Measurements from ENCODE around the gene NECAB3. TPM values are rescaled to one million over a fixed set of nuclear protein-coding genes. Genes with fewer than 3 reads are reported as not detected.
A peak's percentile ranks its signal among the peaks of the same experiment; 100 is the strongest.

Gene NECAB3
- total RNA-seq, 6 experiments from 2014 or later: 13.2 to 21.9 (median 19.2) TPM

GRCh38 chr20:33687993-33688937, 14.0 kb upstream of the NECAB3 start:
- ATAC-seq (no peak), DNase-seq (no peak)
- no peaks in the 10 kb centered on the region for H3K9me3 ChIP-seq
- H3K27me3 ChIP-seq: no peaks in the 10 kb centered on the region
- no peak for TF ChIP-seq POLR2A (IDR thresholded peaks at IDR 0.05)
- no peak for TF ChIP-seq CTCF (IDR thresholded peaks at IDR 0.05)
- H3K36me3 ChIP-seq: no peaks in the 10 kb centered on the region
- WGBS (ENCODE audit: insufficient coverage, low coverage, low lambda C conversion rate, missing lambda C conversion rate): 100% methylated on average over 2 of the region's 3 CpGs
- H3K4me3 ChIP-seq: no peak overlapping the region
- intact Hi-C loops (cut with DNase I): no loop called here
- H3K27ac ChIP-seq: no peak overlapping the region
- H3K4me1 ChIP-seq: peaks cover 0 to 3% (median 0%) of the 10 kb centered on the region in 4 donors

GRCh38 chr20:33687370-33687915, 13.2 kb upstream of the NECAB3 start:
- intact Hi-C loops (cut with DNase I): no loop called here
- H3K27me3 ChIP-seq: no peaks in the 10 kb centered on the region
- DNase-seq (no peak), ATAC-seq (no peak)
- H3K9me3 ChIP-seq: no peaks in the 10 kb centered on the region
- H3K4me3 ChIP-seq: no peak overlapping the region
- TF ChIP-seq POLR2A (IDR thresholded peaks at IDR 0.05) (no peak), CTCF (IDR thresholded peaks at IDR 0.05) (no peak)
- H3K27ac ChIP-seq: no peak overlapping the region
- 75% methylated on average over 7 of the region's 8 CpGs for WGBS (ENCODE audit: insufficient coverage, low coverage, low lambda C conversion rate, missing lambda C conversion rate)
- H3K36me3 ChIP-seq: no peaks in the 10 kb centered on the region
- H3K4me1 ChIP-seq: peaks cover 0 to 3% (median 0%) of the 10 kb centered on the region in 4 donors

GRCh38 chr20:33686984-33687366, 12.7 kb upstream of the NECAB3 start:
- DNase-seq (no peak), ATAC-seq (no peak)
- H3K4me3 ChIP-seq: no peak overlapping the region
- intact Hi-C loops (cut with DNase I): no loop called here
- no peak overlapping the region for H3K27ac ChIP-seq
- WGBS (ENCODE audit: insufficient coverage, low coverage, low lambda C conversion rate, missing lambda C conversion rate): 76% methylated on average over 11 of the region's 14 CpGs
- H3K9me3 ChIP-seq: no peaks in the 10 kb centered on the region
- no peaks in the 10 kb centered on the region for H3K36me3 ChIP-seq
- peaks cover 0 to 3% (median 0%) of the 10 kb centered on the region in 4 donors for H3K4me1 ChIP-seq
- H3K27me3 ChIP-seq: no peaks in the 10 kb centered on the region
- TF ChIP-seq POLR2A (IDR thresholded peaks at IDR 0.05): no peak
- TF ChIP-seq CTCF (IDR thresholded peaks at IDR 0.05): no peak

- peak; percentile 98 to 99 (median 99) for ATAC-seq
- intact Hi-C loops (cut with DNase I): no loop called here
- no peak within 1 kb of the TSS for H3K27ac ChIP-seq
- peak; percentile 96 to 97 (median 97) for DNase-seq
- H3K36me3 ChIP-seq: no peaks in the 10 kb centered on the region
- TF ChIP-seq POLR2A (IDR thresholded peaks at IDR 0.05) (peak; percentile 32), CTCF (IDR thresholded peaks at IDR 0.05) (peak; percentile 35 to 51 (median 44))
- no peaks in the 10 kb centered on the region for H3K9me3 ChIP-seq
- peak within 1 kb of the TSS in 2 of 3 donors; percentile 18 to 51 for H3K4me3 ChIP-seq
- peaks cover 0 to 3% (median 0%) of the 10 kb centered on the region in 4 donors for H3K4me1 ChIP-seq
- WGBS (ENCODE audit: insufficient coverage, low coverage, low lambda C conversion rate, missing lambda C conversion rate): 31% methylated on average over 6 of the region's 101 CpGs
- no peaks in the 10 kb centered on the region for H3K27me3 ChIP-seq
These were observed 12.1 kb upstream of the NECAB3 start, which contains the start of gene E2F1 for GRCh38 chr20:33686100-33686983. E2F1 (minus strand) TSS chr20:33686385; CDS start chr20:33686264, 121 bp downstream.

Data from right lobe of liver (tissue), 6 donors.